Hepatocyte (in vitro differentiated cells): Measurements from ENCODE around the gene MTHFR. TPM values are rescaled to one million over a fixed set of nuclear protein-coding genes. Genes with fewer than 3 reads are reported as not detected.

Source experiments
- DNase-seq: peaks from one replicate; pipeline ENCODE4 v3.0.0-alpha.2; 2016; ENCODE audit warnings: low spot score
- H2AFZ ChIP-seq: fragments of 200-600 bp; sonication (generic); 2 replicates; pipeline ENCODE4 v1.6.0; 2016; ENCODE audit warnings: antibody characterized with exemption, mild to moderate bottlenecking
- H3K27ac ChIP-seq: fragments of 200-600 bp; sonication (generic); 2 replicates; pipeline ENCODE4 v1.5.1; 2016; ENCODE audit warnings: mild to moderate bottlenecking
- H3K27me3 ChIP-seq: fragments of 200-600 bp; sonication (generic); 2 replicates; pipeline ENCODE4 v1.6.1; 2016
- H3K36me3 ChIP-seq: fragments of 200-600 bp; sonication (generic); replicated peaks from 2 replicates; pipeline ENCODE4 v1.5.1; 2016; ENCODE audit warnings: low read depth; ENCODE audit not compliant: insufficient read depth
- H3K4me1 ChIP-seq: fragments of 200-600 bp; sonication (generic); 2 replicates; pipeline ENCODE4 v1.5.1; 2016; ENCODE audit warnings: mild to moderate bottlenecking, moderate library complexity; ENCODE audit not compliant: insufficient read depth
- H3K4me2 ChIP-seq: fragments of 200-600 bp; sonication (generic); 2 replicates; pipeline ENCODE4 v1.6.0; 2016
- H3K4me3 ChIP-seq: fragments of 200-600 bp; sonication (generic); 2 replicates; pipeline ENCODE4 v1.5.1; 2016; ENCODE audit warnings: mild to moderate bottlenecking
- H3K79me2 ChIP-seq: fragments of 200-600 bp; sonication (generic); 2 replicates; pipeline ENCODE4 v1.6.0; 2017; ENCODE audit warnings: mild to moderate bottlenecking
- H3K9me2 ChIP-seq: fragments of 200-600 bp; sonication (generic); replicated peaks from 2 replicates; pipeline ENCODE4 v1.6.0; 2017; ENCODE audit warnings: mild to moderate bottlenecking; ENCODE audit not compliant: insufficient read depth
- H3K9me3 ChIP-seq: fragments of 200-600 bp; sonication (generic); 2 replicates; pipeline ENCODE4 v1.5.1; 2016; ENCODE audit warnings: low read depth, mild to moderate bottlenecking
- H4K20me1 ChIP-seq: fragments of 200-600 bp; sonication (generic); 2 replicates; pipeline ENCODE4 v1.6.0; 2016; ENCODE audit warnings: mild to moderate bottlenecking; ENCODE audit not compliant: insufficient read depth, poor library complexity, severe bottlenecking
- EZH2 ChIP-seq: fragments of 200-600 bp; sonication (generic); IDR thresholded peaks from 2 replicates; pipeline ENCODE4 v1.6.1; 2016; ENCODE audit warnings: antibody characterized with exemption, mild to moderate bottlenecking, borderline replicate concordance
- EZH2phosphoT487 ChIP-seq: fragments of 200-600 bp; sonication (generic); IDR thresholded peaks from one replicate; pipeline ENCODE4 v1.6.1; 2018; ENCODE audit warnings: antibody characterized with exemption, mild to moderate bottlenecking, low read depth, moderate library complexity; ENCODE audit not compliant: unreplicated experiment, severe bottlenecking
- WGBS: methylation state at CpG from one replicate; pipeline ENCODE4 v1.1.6; 2016; ENCODE audit warnings: low lambda C conversion rate; ENCODE audit errors: missing lambda C conversion rate; 5-methylcytosine and 5-hydroxymethylcytosine counted together
- polyA plus RNA-seq: library from polyadenylated mRNA; unstranded; fragments of >200 nt; fragmentation: Nextera tagmentation; extraction: Ambion mirVana; gene quantifications from 2 replicates; pipeline ENCODE4 v1.2.1, GENCODE V29; 2016
- total RNA-seq: library from RNA; depleted of rRNA; stranded (reverse); fragments of >200 nt; gene quantifications from 2 replicates; pipeline ENCODE4 v1.2.3, GENCODE V29; 2014
- TF ChIP-seq, protein P1 (sequence below): fragments of 200-600 bp; sonication (generic); IDR thresholded peaks from 2 replicates; pipeline ENCODE4 v1.5.1; 2016; ENCODE audit warnings: antibody characterized with exemption, mild to moderate bottlenecking; ENCODE audit not compliant: poor library complexity

MTHFR gene
- total and polyA plus RNA-seq, 2 experiments from 2014 or later: 17.6 to 31.0 TPM

DNA sequence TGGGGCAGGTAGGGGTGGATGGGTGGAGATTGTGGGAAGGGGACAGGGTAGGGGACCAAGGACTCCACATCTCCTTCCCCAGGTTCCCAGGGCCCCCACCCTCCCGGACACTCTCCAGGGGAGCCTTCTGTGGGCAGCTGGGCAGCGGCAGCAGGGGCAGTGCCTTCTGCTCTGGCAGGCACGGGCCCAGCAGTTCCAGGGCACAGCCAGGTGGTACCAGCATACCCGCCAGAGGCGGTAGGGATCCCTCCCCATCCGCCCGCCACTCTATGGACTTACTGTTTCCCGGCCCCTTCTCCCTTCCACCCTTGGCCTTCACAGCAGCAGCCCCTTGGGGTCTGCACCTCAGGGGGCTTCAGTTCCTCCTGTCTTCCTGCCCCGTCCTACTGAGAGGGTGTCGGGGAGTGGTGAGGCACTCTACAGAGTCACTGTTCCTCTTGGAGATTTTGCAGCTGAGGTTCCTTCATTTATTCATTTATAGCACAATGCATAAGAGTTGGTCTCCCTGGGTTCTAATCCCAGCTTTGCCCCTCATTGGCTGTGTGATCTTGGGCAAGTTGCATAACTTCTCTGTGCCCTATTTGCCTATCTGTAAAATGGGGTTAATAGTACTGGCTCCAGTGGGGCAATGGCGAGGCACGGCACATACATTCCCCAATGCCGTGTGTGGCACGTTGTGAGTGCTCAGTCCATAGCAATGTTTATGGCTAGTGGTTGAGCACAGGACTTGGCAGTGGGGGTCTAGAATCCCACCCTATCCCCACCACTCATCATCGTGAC is 26.7 kb downstream of the MTHFR start:
- no peaks in the 10 kb centered on the region for H3K27me3 ChIP-seq

DNA sequence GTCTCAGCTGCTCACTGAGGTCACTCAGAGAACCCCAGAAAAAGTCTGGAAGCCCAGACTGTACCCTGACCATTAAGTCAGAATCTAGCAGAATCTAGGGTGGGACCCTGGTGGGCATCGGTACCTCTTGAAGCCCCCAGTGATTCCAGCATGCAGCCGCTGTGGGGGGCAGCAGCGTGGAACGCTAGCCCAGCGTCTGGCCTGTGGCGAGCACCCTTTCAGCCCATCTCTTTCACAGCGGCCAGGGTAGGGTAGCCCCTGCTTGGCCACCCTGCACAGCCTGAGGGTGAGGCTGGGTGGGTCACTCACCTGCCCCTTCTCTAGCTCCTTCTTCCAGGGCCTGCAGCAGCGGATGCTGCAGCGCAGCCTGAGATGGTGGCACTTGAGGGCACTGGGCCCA is 27.4 kb downstream of the MTHFR start:
- DNase-seq: no peak
- Histone ChIP-seq H3K9me2 (no peaks in the 10 kb centered on the region), H3K4me2 (no peak overlapping the region), H3K4me3 (no peak overlapping the region), H3K9me3 (no peaks in the 10 kb centered on the region), H3K36me3 (no peaks in the 10 kb centered on the region), H3K79me2 (no peaks in the 10 kb centered on the region), H3K27me3 (no peaks in the 10 kb centered on the region), H2AFZ (no peak overlapping the region), H3K27ac (no peak overlapping the region), H3K4me1 (no peaks in the 10 kb centered on the region), H4K20me1 (no peaks in the 10 kb centered on the region)
- TF ChIP-seq, protein P1, sequence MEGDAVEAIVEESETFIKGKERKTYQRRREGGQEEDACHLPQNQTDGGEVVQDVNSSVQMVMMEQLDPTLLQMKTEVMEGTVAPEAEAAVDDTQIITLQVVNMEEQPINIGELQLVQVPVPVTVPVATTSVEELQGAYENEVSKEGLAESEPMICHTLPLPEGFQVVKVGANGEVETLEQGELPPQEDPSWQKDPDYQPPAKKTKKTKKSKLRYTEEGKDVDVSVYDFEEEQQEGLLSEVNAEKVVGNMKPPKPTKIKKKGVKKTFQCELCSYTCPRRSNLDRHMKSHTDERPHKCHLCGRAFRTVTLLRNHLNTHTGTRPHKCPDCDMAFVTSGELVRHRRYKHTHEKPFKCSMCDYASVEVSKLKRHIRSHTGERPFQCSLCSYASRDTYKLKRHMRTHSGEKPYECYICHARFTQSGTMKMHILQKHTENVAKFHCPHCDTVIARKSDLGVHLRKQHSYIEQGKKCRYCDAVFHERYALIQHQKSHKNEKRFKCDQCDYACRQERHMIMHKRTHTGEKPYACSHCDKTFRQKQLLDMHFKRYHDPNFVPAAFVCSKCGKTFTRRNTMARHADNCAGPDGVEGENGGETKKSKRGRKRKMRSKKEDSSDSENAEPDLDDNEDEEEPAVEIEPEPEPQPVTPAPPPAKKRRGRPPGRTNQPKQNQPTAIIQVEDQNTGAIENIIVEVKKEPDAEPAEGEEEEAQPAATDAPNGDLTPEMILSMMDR: no peak
- TF ChIP-seq EZH2 (no peak), EZH2phosphoT487 (no peak)
- 96% methylated on average over 9 of the region's 9 CpGs for WGBS

More for the DNA sequence above, 26.7 kb downstream of the MTHFR start:
- Histone ChIP-seq H4K20me1 (no peaks in the 10 kb centered on the region), H3K4me1 (no peaks in the 10 kb centered on the region), H3K79me2 (no peaks in the 10 kb centered on the region), H3K4me2 (no peak overlapping the region), H3K4me3 (no peak overlapping the region), H3K9me3 (no peaks in the 10 kb centered on the region), H3K9me2 (no peaks in the 10 kb centered on the region), H3K27ac (no peak overlapping the region), H3K36me3 (no peaks in the 10 kb centered on the region), H2AFZ (no peak overlapping the region)
- DNase-seq: no peak
- WGBS: 91% methylated on average over 14 of the region's 15 CpGs
- TF ChIP-seq EZH2phosphoT487 (no peak), EZH2 (no peak)
- TF ChIP-seq, protein P1: no peak

DNA sequence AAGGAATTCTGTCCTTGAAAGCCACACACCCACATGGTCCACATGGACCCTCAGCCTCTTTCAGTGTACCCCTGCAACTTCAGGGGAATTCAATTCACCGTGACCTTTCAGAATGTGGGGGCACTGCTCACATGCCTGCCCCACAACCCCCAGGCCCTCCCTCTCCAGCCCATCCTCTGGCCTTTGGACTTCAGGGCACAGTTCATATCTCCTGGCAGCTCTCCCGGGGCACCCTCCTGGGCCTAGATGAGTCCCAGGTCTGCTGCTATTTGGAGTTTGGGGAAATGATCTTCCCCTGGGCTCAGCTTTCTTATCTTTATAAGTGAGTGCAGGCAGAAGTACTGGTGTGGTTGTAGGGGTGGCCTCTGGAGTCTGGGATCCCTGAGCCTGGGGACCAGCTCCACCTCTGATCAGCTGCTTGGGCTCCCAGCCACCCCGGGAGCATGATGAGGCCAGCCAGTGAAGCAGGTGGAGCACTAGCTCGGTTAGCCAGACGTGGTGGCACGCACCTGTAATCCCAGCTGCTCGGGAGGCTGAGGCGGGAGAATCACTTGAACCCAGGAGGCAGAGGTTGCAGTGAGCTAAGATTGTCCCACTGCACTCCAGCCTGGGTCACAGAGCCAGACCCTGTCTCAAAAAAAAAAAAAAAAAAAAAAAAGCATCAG is 28.0 kb downstream of the MTHFR start:
- Histone ChIP-seq H4K20me1 (no peaks in the 10 kb centered on the region), H3K79me2 (no peaks in the 10 kb centered on the region), H3K9me2 (no peaks in the 10 kb centered on the region), H3K9me3 (no peaks in the 10 kb centered on the region), H3K27ac (no peak overlapping the region), H3K4me2 (no peak overlapping the region), H2AFZ (no peak overlapping the region), H3K36me3 (no peaks in the 10 kb centered on the region), H3K27me3 (no peaks in the 10 kb centered on the region), H3K4me3 (no peak overlapping the region), H3K4me1 (no peaks in the 10 kb centered on the region)
- TF ChIP-seq EZH2: no peak
- TF ChIP-seq, protein P1: no peak
- no peak for TF ChIP-seq EZH2phosphoT487
- 88% methylated on average over 8 of the region's 8 CpGs for WGBS
- no peak for DNase-seq
